Prostate gland (tissue), 2 donors: ENCODE measurements around the gene MYRF. TPM values are rescaled to one million over a fixed set of nuclear protein-coding genes. Genes with fewer than 3 reads are reported as not detected.

Experiments
- DNase-seq: peaks from one replicate; pipeline ENCODE4 v3.0.0-alpha.2; 2019; ENCODE audit warnings: low spot score
- H3K27ac ChIP-seq, 2 donors: fragments of 200-600 bp; sonication (generic); 2 replicates each; pipeline ENCODE4 v1.5.1; 2017 to 2019
- H3K27me3 ChIP-seq: fragments of 200-600 bp; sonication (generic); replicated peaks from 2 replicates; pipeline ENCODE4 v1.5.1; 2019; ENCODE audit not compliant: insufficient read depth
- H3K36me3 ChIP-seq, 2 donors: fragments of 200-600 bp; sonication (generic); 1 replicate in 1 of 2; 2 replicates in 1 of 2; pipeline versions ENCODE4 v1.5.1 to v1.8.1; 2017 to 2019
- H3K4me1 ChIP-seq: fragments of 200-600 bp; sonication (generic); replicated peaks from 2 replicates; pipeline ENCODE4 v1.5.1; 2019
- H3K4me3 ChIP-seq, 2 donors: fragments of 200-600 bp; sonication (generic); 2 replicates each; pipeline ENCODE4 v1.5.1; 2017 to 2019
- H3K9me3 ChIP-seq: fragments of 200-600 bp; sonication (generic); 2 replicates; pipeline ENCODE4 v1.5.1; 2017
- CTCF ChIP-seq, 4 experiments: fragments of 200-600 bp in 2 of 4; fragments of 450-650 bp in 2 of 4; sonication (generic) in 2 of 4; IDR thresholded peaks; 1 replicate in 3 of 4; 2 replicates in 1 of 4; pipeline ENCODE4 v1.5.1; 2016 to 2019; ENCODE audit warnings: antibody characterized with exemption in 4 of 4, mild to moderate bottlenecking in 2 of 4, moderate library complexity in 2 of 4
- POLR2A ChIP-seq: fragments of 450-650 bp; IDR thresholded peaks from one replicate; pipeline ENCODE4 v1.6.1; 2016; ENCODE audit warnings: antibody characterized with exemption, mild to moderate bottlenecking
- POLR2AphosphoS5 ChIP-seq: sonication (generic); formaldehyde crosslinking; IDR thresholded peaks from one replicate; pipeline ENCODE4 v1.6.1; 2017; ENCODE audit warnings: antibody characterized with exemption
- WGBS: methylation state at CpG from one replicate; pipeline ENCODE4 v1.1.5; 2018; 5-methylcytosine and 5-hydroxymethylcytosine counted together
- intact Hi-C: fragments of 100-400 bp; cut with DNase I; formaldehyde crosslinking; loops from one replicate; pipeline ENCODE4 v1.14.2; 2022
- total RNA-seq, 2 donors: library from RNA; depleted of rRNA; stranded (reverse); fragments of >200 nt; gene quantifications; one replicate each; pipeline ENCODE4 v1.1.0, GENCODE V29; 2016

MYRF gene
- 1 to 10 TPM in 1 of 2 donors, under 1 TPM in 1; 0.77 to 3.4 TPM for total RNA-seq

- intact Hi-C loops = no loop called here
- DNase-seq = peak; percentile 19
- Histone ChIP-seq H3K4me1 (no peaks in the 10 kb centered on the region), H3K27ac (no peak within 1 kb of the TSS), H3K36me3 (no peaks in the 10 kb centered on the region), H3K9me3 (no peaks in the 10 kb centered on the region), H3K4me3 (peak within 1 kb of the TSS; percentile 22 to 25), H3K27me3 (no peaks in the 10 kb centered on the region)
- TF ChIP-seq CTCF (IDR thresholded peaks at IDR 0.05) = peak in 2 of 4 experiments; percentile 40 to 59
- TF ChIP-seq POLR2A = no peak
- 6% methylated on average over 36 of the region's 93 CpGs for WGBS
Measured at GRCh38 chr11:61752117-61752924, at the start of gene MYRF. Gene MYRF (plus strand): TSS chr11:61752636. CDS start chr11:61752745, 109 bp downstream.

- 85% methylated on average over 11 of the region's 11 CpGs for WGBS
Measured at GRCh38 chr11:61702701-61703312, 49.6 kb upstream of the MYRF start.

GRCh38 chr11:61704838-61705237 lies 47.6 kb upstream of the MYRF start:
- Histone ChIP-seq H3K36me3 (no peaks in the 10 kb centered on the region), H3K4me3 (no peak overlapping the region), H3K27me3 (no peaks in the 10 kb centered on the region), H3K4me1 (peaks cover 15% of the 10 kb centered on the region), H3K27ac (no peak overlapping the region), H3K9me3 (no peaks in the 10 kb centered on the region)
- 75% methylated on average over 15 of the region's 15 CpGs for WGBS
- no peak for TF ChIP-seq POLR2A
- TF ChIP-seq CTCF (IDR thresholded peaks at IDR 0.05) = no peak
- TF ChIP-seq POLR2AphosphoS5 = no peak
- DNase-seq = no peak
- intact Hi-C loops = no loop called here

More at GRCh38 chr11:61702701-61703312, 49.6 kb upstream of the MYRF start:
- intact Hi-C loops = no loop called here
- peaks cover 36% of the 10 kb centered on the region for H3K4me1 ChIP-seq
- H3K36me3 ChIP-seq = no peaks in the 10 kb centered on the region
- DNase-seq = no peak
- TF ChIP-seq POLR2AphosphoS5 (no peak), CTCF (IDR thresholded peaks at IDR 0.05) (no peak), POLR2A (no peak)
- no peak overlapping the region for H3K27ac ChIP-seq
- no peaks in the 10 kb centered on the region for H3K9me3 ChIP-seq
- no peak overlapping the region for H3K4me3 ChIP-seq
- H3K27me3 ChIP-seq = no peaks in the 10 kb centered on the region

- no peaks in the 10 kb centered on the region for H3K36me3 ChIP-seq
- no peak for TF ChIP-seq POLR2A
- WGBS = 89% methylated on average over 23 of the region's 27 CpGs
- intact Hi-C loops = no loop called here
- no peaks in the 10 kb centered on the region for H3K27me3 ChIP-seq
- H3K4me3 ChIP-seq = no peak overlapping the region
- no peaks in the 10 kb centered on the region for H3K9me3 ChIP-seq
- H3K27ac ChIP-seq = no peak overlapping the region
- DNase-seq = no peak
- H3K4me1 ChIP-seq = no peaks in the 10 kb centered on the region
Measured at GRCh38 chr11:61706452-61707400, 45.7 kb upstream of the MYRF start.

GRCh38 chr11:61707574-61707973 lies 44.9 kb upstream of the MYRF start:
- Histone ChIP-seq H3K9me3 (no peaks in the 10 kb centered on the region), H3K36me3 (no peaks in the 10 kb centered on the region), H3K27me3 (no peaks in the 10 kb centered on the region), H3K27ac (no peak overlapping the region), H3K4me3 (no peak overlapping the region), H3K4me1 (no peaks in the 10 kb centered on the region)
- TF ChIP-seq POLR2A (no peak), CTCF (IDR thresholded peaks at IDR 0.05) (no peak), POLR2AphosphoS5 (no peak)
- intact Hi-C loops = no loop called here
- 93% methylated on average over 9 of the region's 9 CpGs for WGBS
- DNase-seq = no peak
